Skeletal muscle cell (primary cell): Measurements from ENCODE around the gene TMEM204.
"Not testable (repeated sequence)": the region's sequence is repeated elsewhere in the genome, so short reads cannot be mapped to it uniquely, and the experiment has no call there.

ENCODE experiments used
- DNase-seq: peaks from one replicate; pipeline ENCODE4 v3.0.0-alpha.2; 2010; ENCODE audit warnings: low read depth
- H3K4me3 ChIP-seq: 2 replicates; pipeline ENCODE4 v1.5.1; 2011; ENCODE audit warnings: low read depth, mild to moderate bottlenecking, control low read depth, low read length, moderate library complexity

The TMEM204 gene

GRCh38 chr16:1579214-1579613 lies 45.7 kb downstream of the TMEM204 start:
- H3K4me3 ChIP-seq: no peak overlapping the region
- DNase-seq: no peak

GRCh38 chr16:1580256-1580655 lies 46.8 kb downstream of the TMEM204 start:
- no peak for DNase-seq
- no peak overlapping the region for H3K4me3 ChIP-seq

GRCh38 chr16:1580956-1581355 lies 47.5 kb downstream of the TMEM204 start:
- DNase-seq: no peak
- no peak overlapping the region for H3K4me3 ChIP-seq

- DNase-seq: no peak
- no peak overlapping the region for H3K4me3 ChIP-seq
These were observed 48.3 kb downstream of the TMEM204 start for GRCh38 chr16:1581804-1582203.

GRCh38 chr16:1583180-1583579 lies 49.7 kb downstream of the TMEM204 start:
- H3K4me3 ChIP-seq: no peak overlapping the region
- no peak for DNase-seq

GRCh38 chr16:1584926-1585484 lies 51.5 kb downstream of the TMEM204 start:
- H3K4me3 ChIP-seq: no peak overlapping the region
- DNase-seq: no peak

GRCh38 chr16:1590366-1590765 lies 56.9 kb downstream of the TMEM204 start:
- H3K4me3 ChIP-seq: no peak overlapping the region
- DNase-seq: no peak

- DNase-seq: no peak
- no peak overlapping the region for H3K4me3 ChIP-seq
These were observed 57.7 kb downstream of the TMEM204 start for GRCh38 chr16:1590930-1591705.

- no peak overlapping the region for H3K4me3 ChIP-seq
- DNase-seq: no peak
These were observed 59.0 kb downstream of the TMEM204 start for GRCh38 chr16:1592446-1592845.

GRCh38 chr16:1595511-1595910 lies 62.0 kb downstream of the TMEM204 start:
- not testable (repeated sequence) for DNase-seq

GRCh38 chr16:1596516-1596915 lies 63.0 kb downstream of the TMEM204 start:
- no peak for DNase-seq
- no peak overlapping the region for H3K4me3 ChIP-seq

More at GRCh38 chr16:1595511-1595910, 62.0 kb downstream of the TMEM204 start:
- not testable (repeated sequence) for H3K4me3 ChIP-seq

GRCh38 chr16:1597154-1597553 lies 63.7 kb downstream of the TMEM204 start:
- no peak overlapping the region for H3K4me3 ChIP-seq
- no peak for DNase-seq

GRCh38 chr16:1601031-1601430 lies 67.6 kb downstream of the TMEM204 start:
- no peak for DNase-seq
- H3K4me3 ChIP-seq: no peak overlapping the region

GRCh38 chr16:1601489-1601888 lies 68.0 kb downstream of the TMEM204 start:
- no peak overlapping the region for H3K4me3 ChIP-seq

GRCh38 chr16:1602285-1602684 lies 68.8 kb downstream of the TMEM204 start:
- DNase-seq: no peak

More at GRCh38 chr16:1601489-1601888, 68.0 kb downstream of the TMEM204 start:
- no peak for DNase-seq

More at GRCh38 chr16:1602285-1602684, 68.8 kb downstream of the TMEM204 start:
- no peak overlapping the region for H3K4me3 ChIP-seq
